SK-N-SH (cell line): Measurements from ENCODE around the gene KLHL33. TPM values are rescaled to one million over a fixed set of nuclear protein-coding genes. Genes with fewer than 3 reads are reported as not detected.

ENCODE experiments used
- CTCF ChIA-PET: fragments of 300-600, 350-600 bp; formaldehyde crosslinking; extraction: SDS; loops from one replicate; lab custom pipeline; 2021; lab: Yijun Ruan, JAX
- POLR2A ChIA-PET: fragments of 350-600 bp; sonication (Branson Sonifier 250); formaldehyde crosslinking; extraction: SDS; loops from one replicate; lab custom pipeline; 2020; ENCODE audit warnings: antibody characterized with exemption, inconsistent platforms; lab: Yijun Ruan, JAX
- DNase-seq: peaks from one replicate; pipeline ENCODE4 v3.0.0; 2012
- H2AFZ ChIP-seq: fragments of 200-600 bp; sonication (generic); 2 replicates; pipeline ENCODE4 v1.8.1; 2016; ENCODE audit warnings: antibody characterized with exemption, mild to moderate bottlenecking, low read depth
- H3F3A ChIP-seq: fragments of 200-600 bp; sonication (generic); replicated peaks from 2 replicates; pipeline ENCODE3; 2016; ENCODE audit warnings: antibody characterized with exemption, mild to moderate bottlenecking; ENCODE audit not compliant: insufficient read depth
- H3K27ac ChIP-seq, 2 experiments: fragments of 200-500 bp in 1 of 2; fragments of 200-600 bp in 1 of 2; sonication (Bioruptor generic) in 1 of 2; sonication (generic), shearing (Covaris generic) in 1 of 2; 2 replicates each; pipeline versions ENCODE4 v1.5.1 to v1.6.1; 2014 to 2016; ENCODE audit warnings: low read depth in 2 of 2, inconsistent platforms in 1 of 2, low read length in 1 of 2, mild to moderate bottlenecking in 1 of 2, mixed read lengths in 1 of 2
- H3K27me3 ChIP-seq: fragments of 200-600 bp; sonication (generic), shearing (Covaris generic); 2 replicates; pipeline ENCODE4 v1.6.1; 2016; ENCODE audit warnings: mixed run types; ENCODE audit not compliant: insufficient read depth
- H3K36me3 ChIP-seq, 2 experiments: fragments of 200-500 bp in 1 of 2; fragments of 200-600 bp in 1 of 2; sonication (Bioruptor generic) in 1 of 2; sonication (generic) in 1 of 2; replicated peaks in 1 of 2; 2 replicates each; pipeline versions ENCODE3 to v1.5.1; 2014 to 2016; ENCODE audit warnings: low read length in 1 of 2, mild to moderate bottlenecking in 1 of 2; ENCODE audit not compliant: insufficient read depth in 2 of 2, control insufficient read depth in 1 of 2
- H3K4me1 ChIP-seq, 2 experiments: fragments of 200-500 bp in 1 of 2; fragments of 200-600 bp in 1 of 2; sonication (Bioruptor generic) in 1 of 2; sonication (generic), shearing (Covaris generic) in 1 of 2; 2 replicates each; pipeline versions ENCODE4 v1.5.1 to v1.6.1; 2014 to 2016; ENCODE audit warnings: low read depth in 1 of 2, low read length in 1 of 2, mixed run types in 1 of 2; ENCODE audit not compliant: insufficient read depth in 2 of 2, control insufficient read depth in 1 of 2
- H3K4me2 ChIP-seq: fragments of 200-600 bp; sonication (generic), shearing (Covaris generic); 2 replicates; pipeline ENCODE4 v1.6.1; 2017; ENCODE audit warnings: mixed run types
- H3K4me3 ChIP-seq, 2 experiments: fragments of 200-500 bp in 1 of 2; fragments of 200-600 bp in 1 of 2; sonication (Bioruptor generic) in 1 of 2; sonication (generic), shearing (Covaris generic) in 1 of 2; 2 replicates each; pipeline versions ENCODE4 v1.5.1 to v1.8.1; 2014 to 2016; ENCODE audit warnings: low read depth in 2 of 2, inconsistent platforms in 1 of 2, low read length in 1 of 2, mild to moderate bottlenecking in 1 of 2, mixed read lengths in 1 of 2, moderate library complexity in 1 of 2
- H3K79me2 ChIP-seq: fragments of 200-600 bp; sonication (generic); 2 replicates; pipeline ENCODE4 v1.8.1; 2017; ENCODE audit warnings: mild to moderate bottlenecking; ENCODE audit not compliant: insufficient read depth
- H3K9ac ChIP-seq: fragments of 200-600 bp; sonication (generic); 2 replicates; pipeline ENCODE4 v1.6.1; 2017; ENCODE audit warnings: mixed run types
- H3K9me2 ChIP-seq: fragments of 200-600 bp; sonication (generic); 2 replicates; pipeline ENCODE4 v1.6.1; 2017; ENCODE audit warnings: mixed run types
- H3K9me3 ChIP-seq: fragments of 200-600 bp; sonication (generic); 2 replicates; pipeline ENCODE4 v1.6.1; 2017; ENCODE audit warnings: mixed run types, mild to moderate bottlenecking, moderate library complexity
- H4K20me1 ChIP-seq: fragments of 200-600 bp; sonication (generic); 2 replicates; pipeline ENCODE4 v1.6.1; 2017; ENCODE audit warnings: mild to moderate bottlenecking, mixed run types; ENCODE audit not compliant: insufficient read depth
- CHD2 ChIP-seq: fragments of 150-350 bp; IDR thresholded peaks from 2 replicates; pipeline ENCODE4 v1.6.1; 2018; ENCODE audit warnings: low read length; ENCODE audit not compliant: partially characterized antibody
- ELF1 ChIP-seq: IDR thresholded peaks from 2 replicates; pipeline ENCODE4 v1.4.0; 2012
- EZH2phosphoT487 ChIP-seq: fragments of 200-600 bp; sonication (generic); IDR thresholded peaks from 2 replicates; pipeline ENCODE4 v1.6.1; 2017; ENCODE audit warnings: low read depth, mixed run types, mild to moderate bottlenecking, antibody characterized with exemption, moderate library complexity, borderline replicate concordance
- FOSL2 ChIP-seq: IDR thresholded peaks from 2 replicates; pipeline ENCODE4 v1.4.0; 2012; ENCODE audit warnings: low read depth, mild to moderate bottlenecking, moderate library complexity, borderline replicate concordance
- FOXM1 ChIP-seq: IDR thresholded peaks from 2 replicates; pipeline ENCODE4 v1.4.0; 2012; ENCODE audit warnings: low read depth, mild to moderate bottlenecking
- GABPA ChIP-seq: IDR thresholded peaks from 2 replicates; pipeline ENCODE4 v1.4.0; 2012; ENCODE audit warnings: low read depth, mild to moderate bottlenecking
- JUND ChIP-seq: IDR thresholded peaks from 2 replicates; pipeline ENCODE4 v1.4.0; 2012
- MAX ChIP-seq: IDR thresholded peaks from 2 replicates; pipeline ENCODE4 v1.4.0; 2012; ENCODE audit warnings: low read depth
- MEF2A ChIP-seq: IDR thresholded peaks from 2 replicates; pipeline ENCODE4 v1.4.0; 2012; ENCODE audit warnings: low read depth, borderline replicate concordance
- MXI1 ChIP-seq: IDR thresholded peaks from 2 replicates; pipeline ENCODE4 v1.6.1; 2012; ENCODE audit warnings: mild to moderate bottlenecking, low read depth, low read length, improper control_type of control experiment
- NFIC ChIP-seq: IDR thresholded peaks from 2 replicates; pipeline ENCODE4 v1.4.0; 2012; ENCODE audit warnings: borderline replicate concordance
- RAD21 ChIP-seq: IDR thresholded peaks from 2 replicates; pipeline ENCODE4 v1.6.1; 2012; ENCODE audit warnings: mild to moderate bottlenecking, low read length
- RCOR1 ChIP-seq: fragments of 150-350 bp; IDR thresholded peaks from 2 replicates; pipeline ENCODE4 v1.6.1; 2017; ENCODE audit warnings: antibody characterized with exemption, low read length
- RFX5 ChIP-seq: IDR thresholded peaks from 2 replicates; pipeline ENCODE4 v1.6.1; 2012; ENCODE audit warnings: mild to moderate bottlenecking, improper control_type of control experiment, low read length
- TAF1 ChIP-seq: IDR thresholded peaks from 2 replicates; pipeline ENCODE4 v1.6.1; 2012; ENCODE audit warnings: low read depth, mild to moderate bottlenecking, low read length, moderate library complexity, borderline replicate concordance
- TEAD4 ChIP-seq: IDR thresholded peaks from 2 replicates; pipeline ENCODE4 v1.4.0; 2012; ENCODE audit warnings: mild to moderate bottlenecking, borderline replicate concordance; ENCODE audit not compliant: insufficient read depth
- WGBS: methylation state at CpG from one replicate; pipeline ENCODE4 v1.1.6; 2017; ENCODE audit warnings: low lambda C conversion rate; 5-methylcytosine and 5-hydroxymethylcytosine counted together
- polyA plus RNA-seq, 3 experiments: library from polyadenylated mRNA; depleted of rRNA; stranded (reverse); fragments of >200 nt; gene quantifications; 2 replicates each; pipeline ENCODE4 v1.2.3, GENCODE V29; 2012
- TF ChIP-seq, protein P1 (sequence below): fragments of 200-600 bp; sonication (generic); IDR thresholded peaks from 2 replicates; pipeline ENCODE4 v1.6.1; 2017; ENCODE audit warnings: antibody characterized with exemption, mild to moderate bottlenecking, moderate library complexity
- TF ChIP-seq, protein P2 (sequence below): IDR thresholded peaks from 2 replicates; pipeline ENCODE4 v1.6.1; 2012; ENCODE audit warnings: mild to moderate bottlenecking, low read depth, low read length, moderate library complexity

The KLHL33 gene
- polyA plus RNA-seq, 1 of the 3 experiments (the other 2 are of a cell fraction), result not detected

- no peak for TF ChIP-seq NFIC
- no peak for TF ChIP-seq ELF1
- TF ChIP-seq MEF2A, result no peak
- TF ChIP-seq EZH2phosphoT487, result no peak
- no peak for TF ChIP-seq CHD2
Measured at GRCh38 chr14:20400589-20400964, 35.4 kb downstream of the KLHL33 start (continued).

DNA sequence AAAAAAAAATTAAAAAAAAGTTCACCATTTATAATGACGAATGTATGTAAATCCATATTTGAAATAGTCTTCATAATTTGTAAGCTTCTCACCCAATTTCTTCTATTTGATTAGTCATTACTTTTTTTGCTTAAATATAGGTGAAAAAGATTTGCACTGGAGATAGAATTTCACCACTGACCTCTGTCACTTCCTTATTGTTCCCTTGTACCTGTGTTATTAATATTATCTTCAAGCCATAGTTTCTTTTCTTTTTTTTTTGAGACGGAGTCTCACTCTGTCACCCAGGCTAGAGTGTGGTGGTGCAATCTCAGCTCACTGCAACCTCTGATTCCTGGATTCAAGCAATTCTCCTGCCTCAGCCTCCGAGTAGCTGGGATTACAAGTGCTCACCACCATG lies 38.5 kb downstream of the KLHL33 start:
- ChIA-PET POLR2A (no interaction called here), CTCF (no interaction called here)
- no peak overlapping the region for H3K4me2 ChIP-seq
- WGBS, result 96% methylated on average over 3 of the region's 3 CpGs
- H3K27ac ChIP-seq, result no peak overlapping the region
- H3F3A ChIP-seq, result no peaks in the 10 kb centered on the region
- H4K20me1 ChIP-seq, result no peaks in the 10 kb centered on the region
- H2AFZ ChIP-seq, result no peak overlapping the region
- no peak for DNase-seq
- H3K79me2 ChIP-seq, result peaks cover 5% of the 10 kb centered on the region; the same call in 1 of the 2 replicates
- H3K27me3 ChIP-seq, result no peaks in the 10 kb centered on the region
- H3K9me2 ChIP-seq, result no peaks in the 10 kb centered on the region
- TF ChIP-seq, protein P1, sequence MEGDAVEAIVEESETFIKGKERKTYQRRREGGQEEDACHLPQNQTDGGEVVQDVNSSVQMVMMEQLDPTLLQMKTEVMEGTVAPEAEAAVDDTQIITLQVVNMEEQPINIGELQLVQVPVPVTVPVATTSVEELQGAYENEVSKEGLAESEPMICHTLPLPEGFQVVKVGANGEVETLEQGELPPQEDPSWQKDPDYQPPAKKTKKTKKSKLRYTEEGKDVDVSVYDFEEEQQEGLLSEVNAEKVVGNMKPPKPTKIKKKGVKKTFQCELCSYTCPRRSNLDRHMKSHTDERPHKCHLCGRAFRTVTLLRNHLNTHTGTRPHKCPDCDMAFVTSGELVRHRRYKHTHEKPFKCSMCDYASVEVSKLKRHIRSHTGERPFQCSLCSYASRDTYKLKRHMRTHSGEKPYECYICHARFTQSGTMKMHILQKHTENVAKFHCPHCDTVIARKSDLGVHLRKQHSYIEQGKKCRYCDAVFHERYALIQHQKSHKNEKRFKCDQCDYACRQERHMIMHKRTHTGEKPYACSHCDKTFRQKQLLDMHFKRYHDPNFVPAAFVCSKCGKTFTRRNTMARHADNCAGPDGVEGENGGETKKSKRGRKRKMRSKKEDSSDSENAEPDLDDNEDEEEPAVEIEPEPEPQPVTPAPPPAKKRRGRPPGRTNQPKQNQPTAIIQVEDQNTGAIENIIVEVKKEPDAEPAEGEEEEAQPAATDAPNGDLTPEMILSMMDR, result no peak
- TF ChIP-seq TAF1 (no peak), FOXM1 (no peak), RCOR1 (no peak), JUND (no peak), GABPA (no peak), RFX5 (no peak), TEAD4 (no peak), RAD21 (no peak), MXI1 (no peak), NFIC (no peak), MAX (no peak), FOSL2 (no peak)
- TF ChIP-seq, protein P2, sequence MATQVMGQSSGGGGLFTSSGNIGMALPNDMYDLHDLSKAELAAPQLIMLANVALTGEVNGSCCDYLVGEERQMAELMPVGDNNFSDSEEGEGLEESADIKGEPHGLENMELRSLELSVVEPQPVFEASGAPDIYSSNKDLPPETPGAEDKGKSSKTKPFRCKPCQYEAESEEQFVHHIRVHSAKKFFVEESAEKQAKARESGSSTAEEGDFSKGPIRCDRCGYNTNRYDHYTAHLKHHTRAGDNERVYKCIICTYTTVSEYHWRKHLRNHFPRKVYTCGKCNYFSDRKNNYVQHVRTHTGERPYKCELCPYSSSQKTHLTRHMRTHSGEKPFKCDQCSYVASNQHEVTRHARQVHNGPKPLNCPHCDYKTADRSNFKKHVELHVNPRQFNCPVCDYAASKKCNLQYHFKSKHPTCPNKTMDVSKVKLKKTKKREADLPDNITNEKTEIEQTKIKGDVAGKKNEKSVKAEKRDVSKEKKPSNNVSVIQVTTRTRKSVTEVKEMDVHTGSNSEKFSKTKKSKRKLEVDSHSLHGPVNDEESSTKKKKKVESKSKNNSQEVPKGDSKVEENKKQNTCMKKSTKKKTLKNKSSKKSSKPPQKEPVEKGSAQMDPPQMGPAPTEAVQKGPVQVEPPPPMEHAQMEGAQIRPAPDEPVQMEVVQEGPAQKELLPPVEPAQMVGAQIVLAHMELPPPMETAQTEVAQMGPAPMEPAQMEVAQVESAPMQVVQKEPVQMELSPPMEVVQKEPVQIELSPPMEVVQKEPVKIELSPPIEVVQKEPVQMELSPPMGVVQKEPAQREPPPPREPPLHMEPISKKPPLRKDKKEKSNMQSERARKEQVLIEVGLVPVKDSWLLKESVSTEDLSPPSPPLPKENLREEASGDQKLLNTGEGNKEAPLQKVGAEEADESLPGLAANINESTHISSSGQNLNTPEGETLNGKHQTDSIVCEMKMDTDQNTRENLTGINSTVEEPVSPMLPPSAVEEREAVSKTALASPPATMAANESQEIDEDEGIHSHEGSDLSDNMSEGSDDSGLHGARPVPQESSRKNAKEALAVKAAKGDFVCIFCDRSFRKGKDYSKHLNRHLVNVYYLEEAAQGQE, result no peak
- H3K36me3 ChIP-seq, result peaks cover 42 to 50% of the 10 kb centered on the region in 2 experiments
- H3K9ac ChIP-seq, result no peak overlapping the region
- H3K4me1 ChIP-seq, result no peaks in the 10 kb centered on the region
- H3K4me3 ChIP-seq, result no peak overlapping the region
- no peaks in the 10 kb centered on the region for H3K9me3 ChIP-seq
